HEK293 (cell line): ENCODE data around the gene ERBB2.
A peak's percentile ranks its signal among the peaks of the same experiment; 100 is the strongest.

Experiments
- CTCF ChIA-PET: fragments of 350-600 bp; formaldehyde crosslinking; extraction: SDS; loops from one replicate; lab custom pipeline; 2021; ENCODE audit warnings: antibody characterized with exemption; lab: Yijun Ruan, JAX
- POLR2A ChIA-PET: fragments of 300-600 bp; formaldehyde crosslinking; extraction: SDS; loops from one replicate; lab custom pipeline; 2020; ENCODE audit warnings: antibody characterized with exemption, inconsistent platforms; lab: Yijun Ruan, JAX
- H3K27ac ChIP-seq: fragments of 200-500 bp; sonication (Bioruptor generic); 2 replicates; pipeline ENCODE4 v1.5.1; 2014; ENCODE audit warnings: low read depth, low read length, control low read depth, inconsistent platforms; ENCODE audit errors: extremely low read depth
- H3K36me3 ChIP-seq, 2 experiments: fragments of 200-500 bp in 1 of 2; sonication (Bioruptor generic) in 1 of 2; 1 replicate in 1 of 2; 2 replicates in 1 of 2; pipeline ENCODE4 v1.5.1; 2014 to 2017; ENCODE audit warnings: inconsistent platforms in 2 of 2, low read length in 2 of 2; ENCODE audit not compliant: control insufficient read depth in 2 of 2, insufficient read depth in 1 of 2
- H3K4me1 ChIP-seq: fragments of 200-500 bp; sonication (Bioruptor generic); 2 replicates; pipeline ENCODE4 v1.5.1; 2014; ENCODE audit warnings: mild to moderate bottlenecking, low read length, inconsistent platforms; ENCODE audit not compliant: control insufficient read depth, insufficient read depth
- H3K4me3 ChIP-seq: 2 replicates; pipeline ENCODE4 v1.5.1; 2011; ENCODE audit warnings: low read depth, mild to moderate bottlenecking, control low read depth, low read length, moderate library complexity
- H3K9me3 ChIP-seq: fragments of 200-500 bp; sonication (Bioruptor generic); 2 replicates; pipeline ENCODE4 v1.5.1; 2014; ENCODE audit warnings: low read depth, low read length, inconsistent platforms; ENCODE audit not compliant: control insufficient read depth, insufficient read depth
- BCL6B ChIP-seq: fragments of 450-650 bp; formaldehyde crosslinking; IDR thresholded peaks from 2 replicates; pipeline ENCODE4 v1.5.1; 2017; ENCODE audit warnings: missing biosample characterization, missing genetic modification characterization
- GLIS1 ChIP-seq: fragments of 450-650 bp; formaldehyde crosslinking; IDR thresholded peaks from 2 replicates; pipeline ENCODE4 v1.5.1; 2016; ENCODE audit warnings: missing biosample characterization, missing genetic modification characterization
- HOXA7 ChIP-seq: sonication (generic); formaldehyde crosslinking; IDR thresholded peaks from 2 replicates; pipeline ENCODE4 v1.8.1; 2022; ENCODE audit warnings: missing genetic modification reagents, borderline replicate concordance
- HOXC10 ChIP-seq: sonication (generic); formaldehyde crosslinking; IDR thresholded peaks from 2 replicates; pipeline ENCODE4 v1.8.1; 2023; ENCODE audit warnings: mild to moderate bottlenecking, missing genetic modification reagents
- KLF16 ChIP-seq: fragments of 450-650 bp; formaldehyde crosslinking; IDR thresholded peaks from 2 replicates; pipeline ENCODE4 v1.5.1; 2017; ENCODE audit warnings: missing biosample characterization, missing genetic modification characterization
- MZF1 ChIP-seq: fragments of 450-650 bp; formaldehyde crosslinking; IDR thresholded peaks from 2 replicates; pipeline ENCODE4 v1.5.1; 2017; ENCODE audit warnings: missing biosample characterization, missing genetic modification characterization, borderline replicate concordance
- SCRT2 ChIP-seq: fragments of 450-650 bp; formaldehyde crosslinking; IDR thresholded peaks from 2 replicates; pipeline ENCODE4 v1.5.1; 2016; ENCODE audit warnings: missing biosample characterization, missing genetic modification characterization
- SP2 ChIP-seq: fragments of 450-650 bp; formaldehyde crosslinking; IDR thresholded peaks from 2 replicates; pipeline ENCODE4 v1.5.1; 2016; ENCODE audit warnings: missing biosample characterization, missing genetic modification characterization
- TRIM28 ChIP-seq: IDR thresholded peaks from 2 replicates; pipeline ENCODE4 v1.6.1; 2011; ENCODE audit warnings: low read length, control low read depth, borderline replicate concordance
- YY1 ChIP-seq: fragments of 450-650 bp; formaldehyde crosslinking; IDR thresholded peaks from 2 replicates; pipeline ENCODE4 v1.5.1; 2018; ENCODE audit warnings: missing biosample characterization, missing genetic modification characterization
- ZIC2 ChIP-seq: fragments of 450-650 bp; formaldehyde crosslinking; IDR thresholded peaks from 2 replicates; pipeline ENCODE4 v1.5.1; 2016; ENCODE audit warnings: missing biosample characterization, missing genetic modification characterization
- ZNF121 ChIP-seq: fragments of 450-650 bp; formaldehyde crosslinking; IDR thresholded peaks from 2 replicates; pipeline ENCODE4 v1.5.1; 2016; ENCODE audit warnings: missing biosample characterization, missing genetic modification characterization
- ZNF133 ChIP-seq: fragments of 450-650 bp; formaldehyde crosslinking; IDR thresholded peaks from 2 replicates; pipeline ENCODE4 v1.5.1; 2016; ENCODE audit warnings: missing biosample characterization, missing genetic modification characterization
- ZNF140 ChIP-seq: fragments of 450-650 bp; formaldehyde crosslinking; IDR thresholded peaks from 2 replicates; pipeline ENCODE4 v1.5.1; 2016; ENCODE audit warnings: missing biosample characterization, missing genetic modification characterization
- ZNF174 ChIP-seq: fragments of 450-650 bp; formaldehyde crosslinking; IDR thresholded peaks from 2 replicates; pipeline ENCODE4 v1.5.0; 2017; ENCODE audit warnings: missing biosample characterization, mild to moderate bottlenecking, missing genetic modification characterization
- ZNF2 ChIP-seq: fragments of 450-650 bp; formaldehyde crosslinking; IDR thresholded peaks from 2 replicates; pipeline ENCODE4 v1.5.1; 2016; ENCODE audit warnings: missing biosample characterization, missing genetic modification characterization
- ZNF266 ChIP-seq: fragments of 450-650 bp; formaldehyde crosslinking; IDR thresholded peaks from 2 replicates; pipeline ENCODE4 v1.5.1; 2016; ENCODE audit warnings: missing biosample characterization, missing genetic modification characterization, low read depth
- ZNF350 ChIP-seq: fragments of 450-650 bp; formaldehyde crosslinking; IDR thresholded peaks from 2 replicates; pipeline ENCODE4 v1.5.0; 2017; ENCODE audit warnings: missing biosample characterization, mild to moderate bottlenecking, missing genetic modification characterization
- ZNF354C ChIP-seq: fragments of 450-650 bp; formaldehyde crosslinking; IDR thresholded peaks from 2 replicates; pipeline ENCODE4 v1.5.1; 2016; ENCODE audit warnings: missing biosample characterization, missing genetic modification characterization, low read depth, borderline replicate concordance
- ZNF426 ChIP-seq: fragments of 450-650 bp; formaldehyde crosslinking; IDR thresholded peaks from 2 replicates; pipeline ENCODE4 v1.5.1; 2017; ENCODE audit warnings: missing biosample characterization, missing genetic modification characterization, mild to moderate bottlenecking, inconsistent platforms, moderate library complexity
- ZNF433 ChIP-seq: fragments of 450-650 bp; formaldehyde crosslinking; IDR thresholded peaks from 2 replicates; pipeline ENCODE4 v1.5.1; 2016; ENCODE audit warnings: missing biosample characterization, missing genetic modification characterization, low read depth
- ZNF549 ChIP-seq: fragments of 450-650 bp; IDR thresholded peaks from 2 replicates; pipeline ENCODE4 v1.5.1; 2018; ENCODE audit warnings: missing biosample characterization, missing genetic modification characterization, mild to moderate bottlenecking, inconsistent platforms, moderate library complexity
- ZNF555 ChIP-seq: fragments of 450-650 bp; formaldehyde crosslinking; conservative IDR thresholded peaks from 2 replicates; pipeline ENCODE4 v1.5.1; 2017; ENCODE audit warnings: missing biosample characterization, mild to moderate bottlenecking, missing genetic modification characterization, inconsistent platforms
- ZNF600 ChIP-seq: fragments of 450-650 bp; formaldehyde crosslinking; IDR thresholded peaks from 2 replicates; pipeline ENCODE4 v1.5.1; 2016; ENCODE audit warnings: missing biosample characterization, missing genetic modification characterization
- ZNF621 ChIP-seq: fragments of 450-650 bp; formaldehyde crosslinking; IDR thresholded peaks from 2 replicates; pipeline ENCODE4 v1.5.1; 2017; ENCODE audit warnings: missing biosample characterization, missing genetic modification characterization
- ZNF623 ChIP-seq: fragments of 450-650 bp; formaldehyde crosslinking; IDR thresholded peaks from 2 replicates; pipeline ENCODE4 v1.5.1; 2016; ENCODE audit warnings: missing biosample characterization, missing genetic modification characterization
- ZNF654 ChIP-seq: fragments of 450-650 bp; formaldehyde crosslinking; IDR thresholded peaks from 2 replicates; pipeline ENCODE4 v1.5.1; 2016; ENCODE audit warnings: low read depth, missing biosample characterization, missing genetic modification characterization
- ZNF747 ChIP-seq: fragments of 450-650 bp; formaldehyde crosslinking; IDR thresholded peaks from 2 replicates; pipeline ENCODE4 v1.5.1; 2016; ENCODE audit warnings: missing biosample characterization, missing genetic modification characterization
- ZNF76 ChIP-seq: fragments of 450-650 bp; formaldehyde crosslinking; IDR thresholded peaks from 2 replicates; pipeline ENCODE4; 2016; ENCODE audit warnings: low read depth, missing biosample characterization, missing genetic modification characterization, borderline replicate concordance
- ZNF776 ChIP-seq: fragments of 450-650 bp; formaldehyde crosslinking; IDR thresholded peaks from 2 replicates; pipeline ENCODE4 v1.5.0; 2017; ENCODE audit warnings: missing biosample characterization, missing genetic modification characterization, borderline replicate concordance
- ZNF837 ChIP-seq: fragments of 450-650 bp; formaldehyde crosslinking; IDR thresholded peaks from 2 replicates; pipeline ENCODE4 v1.5.1; 2016; ENCODE audit warnings: missing biosample characterization, missing genetic modification characterization
- TF ChIP-seq, protein P1 (sequence below): fragments of 450-650 bp; formaldehyde crosslinking; IDR thresholded peaks from 2 replicates; pipeline ENCODE4 v1.5.0; 2017; ENCODE audit warnings: missing biosample characterization, missing genetic modification characterization, borderline replicate concordance

The ERBB2 gene

GRCh38 chr17:39714234-39714633, 14.4 kb downstream of the ERBB2 start (continued):
- no peak for TF ChIP-seq HOXC10 (CRISPR knock-in tag)

GRCh38 chr17:39715375-39716072, 15.7 kb downstream of the ERBB2 start:
- ChIA-PET CTCF (interaction anchor here (0.6 to 0.7 kb wide), 2 partner anchors 14 to 37 kb away, joined by 3 to 4 read pairs; partner anchors contain the start of gene MIEN1), POLR2A (no interaction called here)
- no peaks in the 10 kb centered on the region for H3K4me1 ChIP-seq
- TF ChIP-seq KLF16 (tag by site-specific recombination) = no peak
- TF ChIP-seq SP2 (tag by site-specific recombination) = no peak
- no peak for TF ChIP-seq ZNF174 (tag by site-specific recombination)
- TF ChIP-seq ZNF2 (tag by site-specific recombination) = no peak
- no peak for TF ChIP-seq ZNF747
- no peak for TF ChIP-seq SCRT2 (tag by site-specific recombination)
- TF ChIP-seq MZF1 (tag by site-specific recombination) = no peak
- no peak for TF ChIP-seq ZNF266
- no peak for TF ChIP-seq TRIM28
- TF ChIP-seq ZNF623 (tag by site-specific recombination) = no peak
- no peak for TF ChIP-seq ZNF600 (tag by site-specific recombination)
- no peak for TF ChIP-seq ZNF776
- TF ChIP-seq HOXA7 (CRISPR knock-in tag) = no peak
- no peak for TF ChIP-seq ZNF621
- TF ChIP-seq ZNF354C = no peak
- no peak for TF ChIP-seq ZNF121 (tag by site-specific recombination)
- TF ChIP-seq BCL6B (tag by site-specific recombination) = no peak
- TF ChIP-seq, protein P1, sequence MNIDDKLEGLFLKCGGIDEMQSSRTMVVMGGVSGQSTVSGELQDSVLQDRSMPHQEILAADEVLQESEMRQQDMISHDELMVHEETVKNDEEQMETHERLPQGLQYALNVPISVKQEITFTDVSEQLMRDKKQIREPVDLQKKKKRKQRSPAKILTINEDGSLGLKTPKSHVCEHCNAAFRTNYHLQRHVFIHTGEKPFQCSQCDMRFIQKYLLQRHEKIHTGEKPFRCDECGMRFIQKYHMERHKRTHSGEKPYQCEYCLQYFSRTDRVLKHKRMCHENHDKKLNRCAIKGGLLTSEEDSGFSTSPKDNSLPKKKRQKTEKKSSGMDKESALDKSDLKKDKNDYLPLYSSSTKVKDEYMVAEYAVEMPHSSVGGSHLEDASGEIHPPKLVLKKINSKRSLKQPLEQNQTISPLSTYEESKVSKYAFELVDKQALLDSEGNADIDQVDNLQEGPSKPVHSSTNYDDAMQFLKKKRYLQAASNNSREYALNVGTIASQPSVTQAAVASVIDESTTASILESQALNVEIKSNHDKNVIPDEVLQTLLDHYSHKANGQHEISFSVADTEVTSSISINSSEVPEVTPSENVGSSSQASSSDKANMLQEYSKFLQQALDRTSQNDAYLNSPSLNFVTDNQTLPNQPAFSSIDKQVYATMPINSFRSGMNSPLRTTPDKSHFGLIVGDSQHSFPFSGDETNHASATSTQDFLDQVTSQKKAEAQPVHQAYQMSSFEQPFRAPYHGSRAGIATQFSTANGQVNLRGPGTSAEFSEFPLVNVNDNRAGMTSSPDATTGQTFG (tag by site-specific recombination) = no peak
- TF ChIP-seq ZNF350 (tag by site-specific recombination) = no peak
- no peak for TF ChIP-seq ZNF133 (tag by site-specific recombination)
- H3K27ac ChIP-seq = no peak overlapping the region
- H3K36me3 ChIP-seq = peaks cover 14 to 81% of the 10 kb centered on the region in 2 experiments; a peak in 2 of 3 replicates
- H3K4me3 ChIP-seq = no peak overlapping the region
- H3K9me3 ChIP-seq = no peaks in the 10 kb centered on the region

GRCh38 chr17:39716073-39716818, 16.4 kb downstream of the ERBB2 start:
- H3K27ac ChIP-seq = no peak overlapping the region
- no peaks in the 10 kb centered on the region for H3K9me3 ChIP-seq
- H3K36me3 ChIP-seq = peaks cover 14 to 75% of the 10 kb centered on the region in 2 experiments; a peak in 2 of 3 replicates
- CTCF ChIA-PET = interaction anchor here (0.7 kb wide), 1 partner anchor 14 kb away, joined by 3 read pairs; the partner anchor contains the start of gene MIEN1
- POLR2A ChIA-PET = no interaction called here
- H3K4me1 ChIP-seq = no peaks in the 10 kb centered on the region
- no peak overlapping the region for H3K4me3 ChIP-seq
- TF ChIP-seq ZNF549 (no peak), GLIS1 (peak; percentile 16; the same call in 1 of the 2 replicates), ZNF654 (tag by site-specific recombination) (no peak), ZNF555 (tag by site-specific recombination) (no peak), YY1 (no peak), ZNF140 (tag by site-specific recombination) (no peak), ZNF426 (tag by site-specific recombination) (no peak), ZNF354C (no peak), ZNF837 (tag by site-specific recombination) (no peak), ZIC2 (peak; percentile 18; the same call in 1 of the 2 replicates), MZF1 (tag by site-specific recombination) (no peak), ZNF433 (tag by site-specific recombination) (no peak), ZNF76 (no peak)
